Brain microvascular endothelial cell (primary cell): ENCODE measurements around the gene AMPD3.

Experiments
- DNase-seq: peaks from one replicate; pipeline ENCODE4 v3.0.0-alpha.2; 2020
- H3K27ac ChIP-seq: fragments of 250-450 bp; sonication (Bioruptor Pico); 2 replicates; pipeline ENCODE4 v1.5.1; 2020; ENCODE audit warnings: mild to moderate bottlenecking, moderate library complexity
- H3K27me3 ChIP-seq: fragments of 250-450 bp; sonication (Bioruptor Pico); replicated peaks from 2 replicates; pipeline ENCODE4 v1.5.1; 2020; ENCODE audit warnings: mild to moderate bottlenecking
- H3K36me3 ChIP-seq: fragments of 250-450 bp; sonication (Bioruptor Pico); replicated peaks from 2 replicates; pipeline ENCODE4 v1.5.1; 2020; ENCODE audit warnings: mild to moderate bottlenecking
- H3K4me3 ChIP-seq: 2 replicates; pipeline ENCODE4 v1.5.1; 2011; ENCODE audit warnings: low read depth, mild to moderate bottlenecking, control low read depth, low read length, moderate library complexity
- in situ Hi-C: cut with HindIII; loops from 2 replicates; pipeline ENCODE4 v1.10.0; 2017; ENCODE audit warnings: low sequenced_read_pairs, low pct_ligation_motif_present
- TF ChIP-seq, protein P1 (sequence below): IDR thresholded peaks from 2 replicates; pipeline ENCODE4 v1.5.1; 2011; ENCODE audit warnings: low read depth, mild to moderate bottlenecking, moderate library complexity, low read length, control low read depth, inconsistent platforms; ENCODE audit errors: missing control alignments

The AMPD3 gene

DNA sequence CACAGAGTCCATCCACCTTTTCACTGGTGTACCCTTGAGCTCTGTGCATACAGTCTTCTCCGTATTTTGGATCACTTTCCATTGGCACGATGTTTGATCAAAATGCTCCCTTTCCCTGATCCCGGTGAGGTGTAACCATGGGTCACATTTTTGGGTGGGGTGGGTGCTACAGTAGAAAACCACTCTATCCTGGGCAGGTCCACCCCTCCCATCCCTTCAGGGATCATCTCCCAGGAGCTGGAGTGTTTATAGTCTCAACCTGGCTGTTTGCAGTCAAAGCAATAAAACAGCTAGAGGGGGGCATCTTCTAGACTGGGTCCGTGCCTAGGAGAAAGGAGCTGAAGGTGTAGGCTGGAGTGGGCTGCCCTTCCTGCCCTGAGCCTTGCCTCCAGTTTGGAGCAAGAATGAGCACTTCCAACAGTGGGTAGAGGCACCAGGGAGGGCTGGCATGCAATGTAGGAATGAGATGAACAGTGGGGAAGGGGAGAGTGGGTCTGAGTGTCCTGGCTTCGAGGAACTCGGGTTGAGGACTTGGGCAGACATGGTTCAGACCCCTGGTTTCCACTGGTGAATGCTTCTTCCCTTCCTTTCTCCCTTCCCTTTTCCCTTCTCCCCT lies 47.1 kb downstream of the AMPD3 start:
- H3K27ac ChIP-seq = no peak overlapping the region
- H3K36me3 ChIP-seq = peaks cover 6% of the 10 kb centered on the region
- no peaks in the 10 kb centered on the region for H3K27me3 ChIP-seq
- H3K4me3 ChIP-seq = no peak overlapping the region
- in situ Hi-C loops = no loop called here
- no peak for DNase-seq
- TF ChIP-seq, protein P1, sequence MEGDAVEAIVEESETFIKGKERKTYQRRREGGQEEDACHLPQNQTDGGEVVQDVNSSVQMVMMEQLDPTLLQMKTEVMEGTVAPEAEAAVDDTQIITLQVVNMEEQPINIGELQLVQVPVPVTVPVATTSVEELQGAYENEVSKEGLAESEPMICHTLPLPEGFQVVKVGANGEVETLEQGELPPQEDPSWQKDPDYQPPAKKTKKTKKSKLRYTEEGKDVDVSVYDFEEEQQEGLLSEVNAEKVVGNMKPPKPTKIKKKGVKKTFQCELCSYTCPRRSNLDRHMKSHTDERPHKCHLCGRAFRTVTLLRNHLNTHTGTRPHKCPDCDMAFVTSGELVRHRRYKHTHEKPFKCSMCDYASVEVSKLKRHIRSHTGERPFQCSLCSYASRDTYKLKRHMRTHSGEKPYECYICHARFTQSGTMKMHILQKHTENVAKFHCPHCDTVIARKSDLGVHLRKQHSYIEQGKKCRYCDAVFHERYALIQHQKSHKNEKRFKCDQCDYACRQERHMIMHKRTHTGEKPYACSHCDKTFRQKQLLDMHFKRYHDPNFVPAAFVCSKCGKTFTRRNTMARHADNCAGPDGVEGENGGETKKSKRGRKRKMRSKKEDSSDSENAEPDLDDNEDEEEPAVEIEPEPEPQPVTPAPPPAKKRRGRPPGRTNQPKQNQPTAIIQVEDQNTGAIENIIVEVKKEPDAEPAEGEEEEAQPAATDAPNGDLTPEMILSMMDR = no peak

DNA sequence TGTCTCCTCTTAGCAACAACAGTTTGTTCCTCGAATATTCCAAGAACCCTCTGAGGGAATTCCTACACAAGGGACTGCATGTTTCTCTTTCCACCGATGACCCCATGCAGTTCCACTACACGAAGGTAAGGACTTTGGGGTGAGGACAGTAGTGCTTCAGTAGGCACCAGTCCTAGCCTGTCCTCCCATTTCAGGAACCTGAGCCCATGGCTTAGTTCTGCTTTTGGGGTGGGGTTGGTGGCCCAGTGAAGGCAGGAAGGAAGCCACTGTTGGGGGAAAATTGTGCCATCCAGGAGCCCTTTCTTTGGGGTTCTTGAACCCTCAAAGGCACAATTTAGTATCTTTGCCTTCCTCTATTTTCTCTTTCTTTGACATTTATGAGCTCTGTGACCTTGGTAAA lies 47.7 kb downstream of the AMPD3 start:
- Histone ChIP-seq H3K27ac (no peak overlapping the region), H3K27me3 (no peaks in the 10 kb centered on the region), H3K36me3 (peaks cover 6% of the 10 kb centered on the region), H3K4me3 (no peak overlapping the region)
- DNase-seq = no peak
- TF ChIP-seq, protein P1 = no peak
- in situ Hi-C loops = no loop called here

DNA sequence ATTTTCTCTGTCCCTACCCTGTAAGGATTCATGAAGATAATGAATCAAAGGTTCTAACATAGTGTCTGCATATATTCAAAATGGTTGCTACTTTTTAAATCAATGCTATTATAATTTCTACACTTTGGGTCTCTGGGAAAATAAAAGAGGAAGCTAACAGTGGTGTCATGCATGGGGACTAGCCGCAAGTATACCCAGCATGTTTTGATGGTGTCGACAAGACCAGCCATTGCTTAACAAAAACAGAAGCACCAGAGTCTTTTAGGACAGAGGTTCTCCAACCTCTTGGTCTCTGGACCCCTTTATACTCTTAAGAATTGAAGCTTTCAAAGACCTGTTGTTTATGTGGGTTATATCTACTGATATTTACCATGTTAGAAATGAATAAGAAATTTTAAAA lies 48.2 kb downstream of the AMPD3 start:
- in situ Hi-C loops = no loop called here
- TF ChIP-seq, protein P1 = no peak
- Histone ChIP-seq H3K27ac (no peak overlapping the region), H3K27me3 (no peaks in the 10 kb centered on the region), H3K36me3 (peaks cover 6% of the 10 kb centered on the region), H3K4me3 (no peak overlapping the region)
- DNase-seq = no peak

DNA sequence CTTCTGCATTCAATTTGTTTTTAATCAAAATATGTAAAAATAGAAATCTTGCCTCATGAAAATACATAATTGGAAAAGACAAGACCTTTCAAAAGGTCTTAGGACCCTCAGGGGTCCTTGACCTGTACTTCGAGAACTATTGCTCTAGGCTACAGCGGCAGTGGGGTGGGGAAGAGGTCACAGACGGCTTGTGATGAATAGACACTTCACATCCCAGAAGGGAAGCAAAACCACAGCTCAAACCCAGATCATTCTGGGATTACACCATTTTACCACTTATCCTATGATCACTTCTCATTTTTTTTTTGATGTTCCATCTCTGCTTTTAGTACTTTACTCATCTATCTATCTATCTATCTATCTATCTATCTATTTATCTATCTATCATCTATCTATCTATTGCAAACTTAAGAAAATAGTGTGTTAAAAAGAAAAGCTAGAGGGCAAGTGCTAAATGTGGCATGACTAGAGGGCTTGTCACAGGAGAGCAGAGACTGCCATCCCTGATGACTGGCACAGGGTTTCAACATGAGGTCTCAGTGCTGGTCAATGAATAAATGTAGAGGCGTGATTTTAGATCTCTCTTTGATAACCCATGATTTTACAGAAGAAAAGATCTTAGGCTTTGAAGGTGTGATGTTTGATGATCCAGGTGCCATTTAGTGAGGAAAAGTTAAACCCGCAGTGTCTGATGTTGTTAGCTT lies 48.9 kb downstream of the AMPD3 start:
- H3K36me3 ChIP-seq = peaks cover 6% of the 10 kb centered on the region
- TF ChIP-seq, protein P1 = no peak
- H3K4me3 ChIP-seq = no peak overlapping the region
- in situ Hi-C loops = no loop called here
- DNase-seq = no peak
- no peaks in the 10 kb centered on the region for H3K27me3 ChIP-seq
- no peak overlapping the region for H3K27ac ChIP-seq

DNA sequence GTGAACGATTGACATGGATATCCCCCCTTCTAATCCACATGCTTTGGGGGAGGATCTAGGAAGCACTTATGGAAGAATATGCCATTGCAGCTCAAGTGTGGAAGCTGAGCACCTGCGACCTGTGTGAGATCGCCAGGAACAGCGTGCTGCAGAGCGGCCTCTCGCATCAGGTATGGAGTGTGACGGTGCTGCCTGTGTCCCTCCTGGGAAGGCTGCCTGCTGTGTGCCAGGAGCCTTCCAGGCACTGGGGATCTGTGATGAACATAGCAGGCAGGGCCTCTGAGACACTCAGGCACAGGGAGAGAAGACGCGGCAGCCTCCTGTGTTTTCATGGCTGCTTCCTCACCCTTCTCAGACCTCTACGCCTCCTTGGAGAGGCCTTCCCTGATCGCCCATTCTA lies 49.4 kb downstream of the AMPD3 start:
- no peak for DNase-seq
- Histone ChIP-seq H3K27ac (no peak overlapping the region), H3K36me3 (peaks cover 6% of the 10 kb centered on the region), H3K27me3 (no peaks in the 10 kb centered on the region), H3K4me3 (no peak overlapping the region)
- TF ChIP-seq, protein P1 = no peak
- in situ Hi-C loops = no loop called here
